22Rv1 (cell line): ENCODE data around the gene MRPS23.

Experiments used
- ZFX ChIP-seq: fragments of 450-650 bp; IDR thresholded peaks from 2 replicates; pipeline ENCODE4 v1.6.1; 2017; ENCODE audit warnings: antibody characterized with exemption, borderline replicate concordance
- TF ChIP-seq, protein P1 (sequence below): fragments of 450-650 bp; IDR thresholded peaks from 2 replicates; pipeline ENCODE4 v1.5.1; 2017; ENCODE audit warnings: mild to moderate bottlenecking

DNA sequence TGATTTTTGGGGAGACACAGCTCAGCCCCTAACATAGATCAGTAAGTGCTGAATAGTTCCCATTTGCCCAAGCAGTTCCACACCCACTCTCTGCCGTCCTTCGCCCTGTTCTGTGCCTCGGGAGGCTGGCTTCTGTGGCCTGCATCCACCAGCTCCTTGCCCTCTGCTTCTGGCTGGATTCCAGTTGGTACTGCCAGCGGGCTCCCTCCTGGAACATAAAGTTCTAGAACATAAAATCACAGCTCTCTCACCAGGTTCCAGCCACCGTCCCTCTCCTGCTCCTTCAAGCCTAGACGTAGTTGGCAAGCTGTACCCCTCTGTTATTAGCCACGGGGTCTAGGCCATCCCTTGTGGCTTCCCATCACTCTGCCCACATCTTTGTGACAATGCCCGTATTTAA lies 3.9 kb upstream of the MRPS23 start:
- TF ChIP-seq, protein P1, sequence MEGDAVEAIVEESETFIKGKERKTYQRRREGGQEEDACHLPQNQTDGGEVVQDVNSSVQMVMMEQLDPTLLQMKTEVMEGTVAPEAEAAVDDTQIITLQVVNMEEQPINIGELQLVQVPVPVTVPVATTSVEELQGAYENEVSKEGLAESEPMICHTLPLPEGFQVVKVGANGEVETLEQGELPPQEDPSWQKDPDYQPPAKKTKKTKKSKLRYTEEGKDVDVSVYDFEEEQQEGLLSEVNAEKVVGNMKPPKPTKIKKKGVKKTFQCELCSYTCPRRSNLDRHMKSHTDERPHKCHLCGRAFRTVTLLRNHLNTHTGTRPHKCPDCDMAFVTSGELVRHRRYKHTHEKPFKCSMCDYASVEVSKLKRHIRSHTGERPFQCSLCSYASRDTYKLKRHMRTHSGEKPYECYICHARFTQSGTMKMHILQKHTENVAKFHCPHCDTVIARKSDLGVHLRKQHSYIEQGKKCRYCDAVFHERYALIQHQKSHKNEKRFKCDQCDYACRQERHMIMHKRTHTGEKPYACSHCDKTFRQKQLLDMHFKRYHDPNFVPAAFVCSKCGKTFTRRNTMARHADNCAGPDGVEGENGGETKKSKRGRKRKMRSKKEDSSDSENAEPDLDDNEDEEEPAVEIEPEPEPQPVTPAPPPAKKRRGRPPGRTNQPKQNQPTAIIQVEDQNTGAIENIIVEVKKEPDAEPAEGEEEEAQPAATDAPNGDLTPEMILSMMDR = no peak
- no peak for TF ChIP-seq ZFX
